ENCODE data around the gene XRCC4. TPM values are rescaled to one million over a fixed set of nuclear protein-coding genes. Genes with fewer than 3 reads are reported as not detected.

Gene XRCC4
- polyA plus RNA-seq, 1 of the 3 experiments (the other 2 are of a cell fraction), result 1.8 TPM

DNA sequence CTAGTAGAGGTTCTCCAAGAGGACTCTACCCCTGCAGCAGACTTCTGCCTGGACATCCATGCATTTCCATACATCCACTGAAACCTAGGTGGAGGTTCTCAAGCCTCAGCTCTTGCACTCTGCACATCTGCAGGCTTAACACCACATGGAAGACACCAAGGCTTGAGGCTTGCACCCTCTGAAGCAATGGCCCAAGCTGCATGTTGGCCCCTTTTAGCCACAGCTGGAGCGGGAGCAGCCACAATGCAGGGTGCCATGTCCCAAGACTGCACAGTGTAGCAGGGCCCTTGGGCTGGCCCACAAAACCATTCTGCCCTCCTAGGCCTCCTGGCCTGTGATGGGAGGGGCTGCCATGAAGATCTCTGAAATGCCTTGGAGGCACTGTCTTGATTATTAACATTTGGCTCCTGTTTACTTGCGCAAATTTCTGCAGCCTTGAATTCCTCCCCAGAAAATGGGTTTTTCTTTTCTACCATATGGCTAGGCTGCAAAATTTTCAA is 271.0 kb downstream of the XRCC4 start:
- Histone ChIP-seq H4K20me1 (ENCODE audit: insufficient read depth) (no peaks in the 10 kb centered on the region), H3K4me3 (ENCODE audit: low read depth in 2 of 2, low read length in 1 of 2) (no peak overlapping the region; a peak in 1 of 4 replicates), H3K4me2 (no peak overlapping the region), H3K9ac (no peak overlapping the region), H3F3A (replicated peaks; ENCODE audit: insufficient read depth) (no peaks in the 10 kb centered on the region), H3K27me3 (ENCODE audit: insufficient read depth) (no peaks in the 10 kb centered on the region), H3K4me1 (ENCODE audit: control insufficient read depth in 1 of 2, insufficient read depth in 2 of 2, low read depth in 1 of 2, low read length in 1 of 2) (no peaks in the 10 kb centered on the region; a peak in 1 of 4 replicates), H3K36me3 (replicated peaks in 1 of 2; ENCODE audit: control insufficient read depth in 1 of 2, insufficient read depth in 2 of 2, low read length in 1 of 2) (peaks cover 0 to 6% of the 10 kb centered on the region in 2 experiments), H3K9me2 (no peaks in the 10 kb centered on the region), H3K27ac (ENCODE audit: low read depth in 2 of 2, low read length in 1 of 2) (no peak overlapping the region), H3K9me3 (no peaks in the 10 kb centered on the region), H3K79me2 (ENCODE audit: insufficient read depth) (no peaks in the 10 kb centered on the region; the same call in 1 of the 2 replicates), H2AFZ (ENCODE audit: low read depth) (no peak overlapping the region)
- POLR2A ChIA-PET, result no interaction called here
- CTCF ChIA-PET, result no interaction called here
- TF ChIP-seq EP300 (IDR thresholded peaks at IDR 0.05; ENCODE audit: borderline replicate concordance in 1 of 2, low read depth in 1 of 2, low read length in 1 of 2) (no peak), GABPA (IDR thresholded peaks at IDR 0.05; ENCODE audit: low read depth) (no peak), CTCF (IDR thresholded peaks at IDR 0.05) (no peak), ELF1 (IDR thresholded peaks at IDR 0.05) (no peak), FOSL2 (IDR thresholded peaks at IDR 0.05; ENCODE audit: borderline replicate concordance, low read depth) (no peak), RFX5 (IDR thresholded peaks at IDR 0.05; ENCODE audit: low read length) (no peak), SMC3 (IDR thresholded peaks at IDR 0.05; ENCODE audit: low read depth, low read length) (no peak), TEAD4 (IDR thresholded peaks at IDR 0.05; ENCODE audit: borderline replicate concordance, insufficient read depth) (no peak)
- 100% methylated on average over 1 of the region's 2 CpGs for whole genome bisulfite sequencing (ENCODE audit: low lambda C conversion rate)
- DNase-seq, result no peak

DNA sequence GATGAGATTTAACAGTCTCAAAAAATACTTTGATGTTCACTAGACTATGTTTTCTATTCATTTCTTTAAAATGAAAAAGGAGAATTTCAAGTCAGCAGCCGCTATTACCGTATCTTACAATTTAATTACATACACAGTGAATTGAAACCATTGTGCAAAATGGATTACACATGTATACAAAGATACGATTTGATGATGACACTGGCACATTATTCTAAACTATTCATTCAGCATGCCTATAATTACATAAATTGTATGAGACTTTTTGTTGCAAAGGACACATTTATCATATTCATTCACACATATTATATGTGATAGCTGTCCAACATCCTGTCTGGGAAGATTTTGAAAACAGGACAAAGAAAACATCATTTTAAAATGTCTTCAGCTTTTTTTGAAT is 275.9 kb downstream of the XRCC4 start:
- Histone ChIP-seq H3K9me3 (no peaks in the 10 kb centered on the region), H3F3A (replicated peaks; ENCODE audit: insufficient read depth) (no peaks in the 10 kb centered on the region), H3K9ac (no peak overlapping the region), H3K9me2 (no peaks in the 10 kb centered on the region), H3K4me3 (ENCODE audit: low read depth in 2 of 2, low read length in 1 of 2) (no peak overlapping the region), H3K79me2 (ENCODE audit: insufficient read depth) (no peaks in the 10 kb centered on the region; the same call in 1 of the 2 replicates), H3K27ac (ENCODE audit: low read depth in 2 of 2, low read length in 1 of 2) (no peak overlapping the region), H2AFZ (ENCODE audit: low read depth) (no peak overlapping the region), H3K27me3 (ENCODE audit: insufficient read depth) (no peaks in the 10 kb centered on the region), H3K36me3 (replicated peaks in 1 of 2; ENCODE audit: control insufficient read depth in 1 of 2, insufficient read depth in 2 of 2, low read length in 1 of 2) (peaks cover 0 to 3% of the 10 kb centered on the region in 2 experiments), H4K20me1 (ENCODE audit: insufficient read depth) (no peaks in the 10 kb centered on the region), H3K4me1 (ENCODE audit: control insufficient read depth in 1 of 2, insufficient read depth in 2 of 2, low read depth in 1 of 2, low read length in 1 of 2) (no peaks in the 10 kb centered on the region; a peak in 1 of 4 replicates), H3K4me2 (no peak overlapping the region)
- TF ChIP-seq SMC3 (IDR thresholded peaks at IDR 0.05; ENCODE audit: low read depth, low read length), result no peak
- no peak for TF ChIP-seq GATA2 (CRISPR knock-in tag; IDR thresholded peaks at IDR 0.05)
- no peak for TF ChIP-seq MAX (IDR thresholded peaks at IDR 0.05; ENCODE audit: low read depth)
- TF ChIP-seq JUND (IDR thresholded peaks at IDR 0.05), result no peak
- CTCF ChIA-PET, result no interaction called here
- POLR2A ChIA-PET, result no interaction called here
- DNase-seq, result no peak
- WGBS (ENCODE audit: low lambda C conversion rate), result 82% methylated on average over 3 of the region's 3 CpGs
